ENCODE data around the gene ANKRD37.

Gene ANKRD37

DNA sequence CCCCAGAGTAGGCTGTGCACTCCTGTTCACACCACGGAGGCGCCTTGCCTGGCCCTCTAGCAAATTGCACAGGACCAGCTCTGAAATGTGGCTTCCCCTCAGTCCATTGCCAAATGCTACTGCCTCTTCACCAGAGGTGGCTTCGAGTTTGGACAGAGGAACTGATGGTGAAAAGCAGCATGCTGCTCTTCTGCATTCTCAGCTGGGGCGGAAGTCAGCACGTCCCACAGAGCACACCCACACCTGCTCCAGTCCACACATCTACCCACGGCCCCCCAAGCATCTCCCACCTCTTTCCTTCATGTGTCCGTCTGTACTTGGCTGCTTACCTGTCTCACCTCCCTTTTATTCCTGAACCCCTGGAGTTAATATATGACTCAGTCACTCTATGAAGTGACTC is 44.4 kb upstream of the ANKRD37 start:
- peak overlapping the region; percentile 77 for H3K9ac ChIP-seq (ENCODE audit: low read length)
- H3K9me2 ChIP-seq (replicated peaks; ENCODE audit: insufficient read depth, low read length), result no peaks in the 10 kb centered on the region
- TF ChIP-seq EZH2 (optimal IDR thresholded peaks at IDR 0.05; ENCODE audit: low read depth, low read length) (no peak), EZH2phosphoT487 (IDR thresholded peaks at IDR 0.05; ENCODE audit: low read length) (no peak)
- TF ChIP-seq, protein P1, sequence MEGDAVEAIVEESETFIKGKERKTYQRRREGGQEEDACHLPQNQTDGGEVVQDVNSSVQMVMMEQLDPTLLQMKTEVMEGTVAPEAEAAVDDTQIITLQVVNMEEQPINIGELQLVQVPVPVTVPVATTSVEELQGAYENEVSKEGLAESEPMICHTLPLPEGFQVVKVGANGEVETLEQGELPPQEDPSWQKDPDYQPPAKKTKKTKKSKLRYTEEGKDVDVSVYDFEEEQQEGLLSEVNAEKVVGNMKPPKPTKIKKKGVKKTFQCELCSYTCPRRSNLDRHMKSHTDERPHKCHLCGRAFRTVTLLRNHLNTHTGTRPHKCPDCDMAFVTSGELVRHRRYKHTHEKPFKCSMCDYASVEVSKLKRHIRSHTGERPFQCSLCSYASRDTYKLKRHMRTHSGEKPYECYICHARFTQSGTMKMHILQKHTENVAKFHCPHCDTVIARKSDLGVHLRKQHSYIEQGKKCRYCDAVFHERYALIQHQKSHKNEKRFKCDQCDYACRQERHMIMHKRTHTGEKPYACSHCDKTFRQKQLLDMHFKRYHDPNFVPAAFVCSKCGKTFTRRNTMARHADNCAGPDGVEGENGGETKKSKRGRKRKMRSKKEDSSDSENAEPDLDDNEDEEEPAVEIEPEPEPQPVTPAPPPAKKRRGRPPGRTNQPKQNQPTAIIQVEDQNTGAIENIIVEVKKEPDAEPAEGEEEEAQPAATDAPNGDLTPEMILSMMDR (IDR thresholded peaks at IDR 0.05; ENCODE audit: low read length), result no peak
- no peaks in the 10 kb centered on the region for H3K9me3 ChIP-seq (replicated peaks; ENCODE audit: insufficient read depth, low read length)
- H2AFZ ChIP-seq (ENCODE audit: low read length), result no peak overlapping the region
- H3K4me1 ChIP-seq (ENCODE audit: low read length), result peaks cover 28% of the 10 kb centered on the region
- H3K27ac ChIP-seq (ENCODE audit: low read length), result peak overlapping the region; percentile 93
- H3K79me2 ChIP-seq (ENCODE audit: low read length), result 0 out of 2 replicates have a peak, but pooled peaks cover 4% of the 10 kb centered on the region
- peaks cover 21% of the 10 kb centered on the region for H3F3A ChIP-seq (ENCODE audit: insufficient read depth, low read length)
- peak overlapping the region; percentile 25; the same call in 1 of the 2 replicates for H3K4me3 ChIP-seq (ENCODE audit: low read length)
- peak; percentile 56 for DNase-seq
- H3K4me2 ChIP-seq (ENCODE audit: low read depth, low read length), result peak overlapping the region; percentile 69
- H3K36me3 ChIP-seq (replicated peaks; ENCODE audit: insufficient read depth, low read length), result peaks cover 20% of the 10 kb centered on the region
- H4K20me1 ChIP-seq (ENCODE audit: insufficient read depth, low read length), result no peaks in the 10 kb centered on the region
- no peaks in the 10 kb centered on the region for H3K27me3 ChIP-seq (replicated peaks; ENCODE audit: insufficient read depth, low read length)

DNA sequence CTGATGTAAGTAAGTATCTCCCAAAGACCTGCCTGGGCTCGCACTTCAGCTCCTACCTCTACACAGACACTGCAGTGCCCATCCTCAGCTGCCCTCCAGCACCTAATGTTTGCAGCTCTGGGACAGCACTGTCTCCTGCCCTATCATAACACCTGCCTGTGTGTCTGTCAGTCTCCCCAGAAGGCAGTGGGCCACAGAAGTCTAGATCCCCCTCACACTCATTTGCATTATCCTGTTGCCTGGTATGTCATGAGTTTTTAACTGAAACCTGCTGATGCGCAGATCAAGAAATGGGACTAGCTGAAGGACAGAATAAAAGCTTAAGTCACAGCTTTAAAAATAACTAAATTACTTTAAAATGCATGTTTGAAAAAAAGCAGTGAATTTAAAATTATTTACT is 43.9 kb upstream of the ANKRD37 start:
- Histone ChIP-seq H3K9ac (ENCODE audit: low read length) (peak overlapping the region; percentile 77), H2AFZ (ENCODE audit: low read length) (no peak overlapping the region), H4K20me1 (ENCODE audit: insufficient read depth, low read length) (no peaks in the 10 kb centered on the region), H3K36me3 (replicated peaks; ENCODE audit: insufficient read depth, low read length) (peaks cover 20% of the 10 kb centered on the region), H3K4me3 (ENCODE audit: low read length) (peak overlapping the region; percentile 25; the same call in 1 of the 2 replicates), H3K79me2 (ENCODE audit: low read length) (0 out of 2 replicates have a peak, but pooled peaks cover 4% of the 10 kb centered on the region), H3K9me3 (replicated peaks; ENCODE audit: insufficient read depth, low read length) (no peaks in the 10 kb centered on the region), H3K4me2 (ENCODE audit: low read depth, low read length) (peak overlapping the region; percentile 69), H3K27me3 (replicated peaks; ENCODE audit: insufficient read depth, low read length) (no peaks in the 10 kb centered on the region), H3K4me1 (ENCODE audit: low read length) (peaks cover 28% of the 10 kb centered on the region), H3K27ac (ENCODE audit: low read length) (peak overlapping the region; percentile 93), H3K9me2 (replicated peaks; ENCODE audit: insufficient read depth, low read length) (no peaks in the 10 kb centered on the region), H3F3A (ENCODE audit: insufficient read depth, low read length) (peaks cover 21% of the 10 kb centered on the region)
- TF ChIP-seq, protein P1 (IDR thresholded peaks at IDR 0.05; ENCODE audit: low read length), result no peak
- TF ChIP-seq EZH2phosphoT487 (IDR thresholded peaks at IDR 0.05; ENCODE audit: low read length) (no peak), EZH2 (optimal IDR thresholded peaks at IDR 0.05; ENCODE audit: low read depth, low read length) (no peak)
- peak; percentile 89 for DNase-seq

DNA sequence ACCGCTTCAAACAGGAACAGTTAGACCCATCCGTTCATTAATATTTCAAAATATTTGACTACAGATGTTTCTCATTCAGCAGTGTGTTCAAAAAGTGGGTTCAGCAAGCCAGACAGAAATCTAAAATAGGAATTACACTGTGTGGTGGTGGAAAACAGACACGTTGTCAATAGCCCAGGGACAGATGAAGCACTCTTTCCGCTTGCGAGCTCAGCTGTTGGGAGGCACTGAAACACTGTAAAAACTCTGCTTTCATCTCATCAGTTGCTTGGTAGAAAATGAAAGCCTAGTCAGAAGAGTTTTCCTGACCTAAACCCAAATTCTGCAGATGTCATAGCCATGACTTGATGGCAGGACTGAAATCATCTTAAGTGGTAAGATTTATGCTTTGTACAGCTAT is 39.4 kb upstream of the ANKRD37 start:
- no peaks in the 10 kb centered on the region for H3K9me3 ChIP-seq (replicated peaks; ENCODE audit: insufficient read depth, low read length)
- H3K4me1 ChIP-seq (ENCODE audit: low read length), result peaks cover 32% of the 10 kb centered on the region
- H4K20me1 ChIP-seq (ENCODE audit: insufficient read depth, low read length), result no peaks in the 10 kb centered on the region
- no peak overlapping the region for H2AFZ ChIP-seq (ENCODE audit: low read length)
- H3K9me2 ChIP-seq (replicated peaks; ENCODE audit: insufficient read depth, low read length), result no peaks in the 10 kb centered on the region
- H3K4me3 ChIP-seq (ENCODE audit: low read length), result no peak overlapping the region
- H3K27ac ChIP-seq (ENCODE audit: low read length), result no peak overlapping the region
- no peaks in the 10 kb centered on the region for H3K27me3 ChIP-seq (replicated peaks; ENCODE audit: insufficient read depth, low read length)
- H3K4me2 ChIP-seq (ENCODE audit: low read depth, low read length), result no peak overlapping the region
- H3K79me2 ChIP-seq (ENCODE audit: low read length), result 0 out of 2 replicates have a peak, but pooled peaks cover 4% of the 10 kb centered on the region
- H3K9ac ChIP-seq (ENCODE audit: low read length), result no peak overlapping the region
- DNase-seq, result no peak
- TF ChIP-seq EZH2 (optimal IDR thresholded peaks at IDR 0.05; ENCODE audit: low read depth, low read length), result no peak
- TF ChIP-seq, protein P1 (IDR thresholded peaks at IDR 0.05; ENCODE audit: low read length), result no peak
- TF ChIP-seq EZH2phosphoT487 (IDR thresholded peaks at IDR 0.05; ENCODE audit: low read length), result no peak
- peaks cover 10% of the 10 kb centered on the region; the same call in 1 of the 2 replicates for H3K36me3 ChIP-seq (replicated peaks; ENCODE audit: insufficient read depth, low read length)
- H3F3A ChIP-seq (ENCODE audit: insufficient read depth, low read length), result peaks cover 24% of the 10 kb centered on the region

Measured in MM.1S (cell line).